Measurements from ENCODE around the gene ARHGAP35. TPM values are rescaled to one million over a fixed set of nuclear protein-coding genes. Genes with fewer than 3 reads are reported as not detected.
A peak's percentile ranks its signal among the peaks of the same experiment; 100 is the strongest.
"Not testable (repeated sequence)": the region's sequence is repeated elsewhere in the genome, so short reads cannot be mapped to it uniquely, and the experiment has no call there.

ARHGAP35 gene
- total RNA-seq, 4 donors from 2014 or later = 49.7 to 94.5 (median 77.7) TPM

GRCh38 chr19:46818812-46819211 lies 42.0 kb upstream of the ARHGAP35 start:
- Histone ChIP-seq H3K4me1 (peaks cover 8 to 17% (median 11%) of the 10 kb centered on the region in 4 donors), H3K9me3 (no peaks in the 10 kb centered on the region), H3K4me3 (no peak overlapping the region), H3K36me3 (no peaks in the 10 kb centered on the region), H3K27ac (replicated peaks in 1 of 4) (no peak overlapping the region), H3K27me3 (no peaks in the 10 kb centered on the region)
- intact Hi-C loops (cut with DNase I) = no loop called here
- no peak for DNase-seq (ENCODE audit: extremely low spot score)
- no peak for TF ChIP-seq CTCF (IDR thresholded peaks at IDR 0.05)
- no peak for TF ChIP-seq EP300 (IDR thresholded peaks at IDR 0.05)
- no peak for TF ChIP-seq POLR2A (IDR thresholded peaks at IDR 0.05; ENCODE audit: low read depth)
- no peak for TF ChIP-seq POLR2AphosphoS5 (IDR thresholded peaks at IDR 0.05)
- 73% methylated on average over 2 of the region's 2 CpGs for WGBS

- Histone ChIP-seq H3K27ac (replicated peaks in 1 of 4) (peak overlapping the region in 1 of 4 donors; percentile 39), H3K36me3 (no peaks in the 10 kb centered on the region), H3K9me3 (no peaks in the 10 kb centered on the region), H3K27me3 (no peaks in the 10 kb centered on the region), H3K4me1 (peaks cover 0 to 8% (median 6%) of the 10 kb centered on the region in 4 donors), H3K4me3 (no peak overlapping the region)
- 86% methylated on average over 7 of the region's 18 CpGs for WGBS
- TF ChIP-seq POLR2A (IDR thresholded peaks at IDR 0.05; ENCODE audit: low read depth) (no peak), EP300 (IDR thresholded peaks at IDR 0.05) (no peak), CTCF (IDR thresholded peaks at IDR 0.05) (no peak), POLR2AphosphoS5 (IDR thresholded peaks at IDR 0.05) (no peak)
- no peak for DNase-seq (ENCODE audit: extremely low spot score)
- intact Hi-C loops (cut with DNase I) = no loop called here
Measured at GRCh38 chr19:46821512-46822409, 39.0 kb upstream of the ARHGAP35 start.

GRCh38 chr19:46822410-46822787 lies 38.4 kb upstream of the ARHGAP35 start:
- peak overlapping the region in 1 of 4 donors; percentile 39 for H3K27ac ChIP-seq (replicated peaks in 1 of 4)
- intact Hi-C loops (cut with DNase I); H3K36me3 ChIP-seq; H3K4me3 ChIP-seq; DNase-seq (ENCODE audit: extremely low spot score); H3K9me3 ChIP-seq; H3K27me3 ChIP-seq; H3K4me1 ChIP-seq: not testable (repeated sequence)
- 91% methylated on average over 4 of the region's 4 CpGs for WGBS

GRCh38 chr19:46823049-46823448 lies 37.7 kb upstream of the ARHGAP35 start:
- TF ChIP-seq POLR2AphosphoS5 (IDR thresholded peaks at IDR 0.05) (no peak), EP300 (IDR thresholded peaks at IDR 0.05) (no peak), CTCF (IDR thresholded peaks at IDR 0.05) (no peak), POLR2A (IDR thresholded peaks at IDR 0.05; ENCODE audit: low read depth) (no peak)
- DNase-seq (ENCODE audit: extremely low spot score) = no peak
- Histone ChIP-seq H3K4me1 (peaks cover 0 to 8% (median 6%) of the 10 kb centered on the region in 4 donors), H3K4me3 (no peak overlapping the region), H3K36me3 (no peaks in the 10 kb centered on the region), H3K27me3 (no peaks in the 10 kb centered on the region), H3K9me3 (no peaks in the 10 kb centered on the region), H3K27ac (replicated peaks in 1 of 4) (no peak overlapping the region)
- 87% methylated on average over 6 of the region's 6 CpGs for WGBS
- intact Hi-C loops (cut with DNase I) = no loop called here

GRCh38 chr19:46824890-46825730 lies 35.7 kb upstream of the ARHGAP35 start:
- no peak for DNase-seq (ENCODE audit: extremely low spot score)
- no peaks in the 10 kb centered on the region for H3K36me3 ChIP-seq
- peaks cover 0 to 8% (median 6%) of the 10 kb centered on the region in 4 donors for H3K4me1 ChIP-seq
- no peak overlapping the region for H3K4me3 ChIP-seq
- no peaks in the 10 kb centered on the region for H3K9me3 ChIP-seq
- no peak overlapping the region for H3K27ac ChIP-seq (replicated peaks in 1 of 4)
- intact Hi-C loops (cut with DNase I) = no loop called here
- 89% methylated on average over 21 of the region's 21 CpGs for WGBS
- H3K27me3 ChIP-seq = no peaks in the 10 kb centered on the region
- TF ChIP-seq POLR2AphosphoS5 (IDR thresholded peaks at IDR 0.05) = no peak
- no peak for TF ChIP-seq EP300 (IDR thresholded peaks at IDR 0.05)
- TF ChIP-seq CTCF (IDR thresholded peaks at IDR 0.05) = no peak
- no peak for TF ChIP-seq POLR2A (IDR thresholded peaks at IDR 0.05; ENCODE audit: low read depth)

Data from esophagus muscularis mucosa (tissue), 4 donors.